NOMO-1 (cell line): ENCODE results near the gene TAF4.
"Not testable (repeated sequence)": the region's sequence is repeated elsewhere in the genome, so short reads cannot be mapped to it uniquely, and the experiment has no call there.

Experiments
- DNase-seq, 2 experiments: peaks; one replicate each; lab custom pipeline; 2025; ENCODE audit not compliant: unreplicated experiment in 2 of 2; lab: John Stamatoyannopoulos, UW

The TAF4 gene

GRCh38 chr20:62056975-62057374 lies 8.7 kb downstream of the TAF4 start:
- DNase-seq = no peak

- DNase-seq = no peak
Observed at GRCh38 chr20:62056377-62056776, 9.3 kb downstream of the TAF4 start.

- not testable (repeated sequence) for DNase-seq
Observed at GRCh38 chr20:62055862-62056115, 9.9 kb downstream of the TAF4 start.

GRCh38 chr20:62055106-62055861 lies 10.4 kb downstream of the TAF4 start:
- DNase-seq = no peak

- DNase-seq = no peak
Observed at GRCh38 chr20:62054451-62054953, 11.2 kb downstream of the TAF4 start.

GRCh38 chr20:62053465-62054196 lies 12.1 kb downstream of the TAF4 start:
- DNase-seq = no peak

- DNase-seq = no peak
Observed at GRCh38 chr20:62052842-62053464, 12.7 kb downstream of the TAF4 start.

- DNase-seq = no peak
Observed at GRCh38 chr20:62052336-62052841, 13.3 kb downstream of the TAF4 start.

- no peak for DNase-seq
Observed at GRCh38 chr20:62051546-62052255, 14.0 kb downstream of the TAF4 start.

GRCh38 chr20:62051144-62051543 lies 14.5 kb downstream of the TAF4 start:
- DNase-seq = no peak

- no peak for DNase-seq
Observed at GRCh38 chr20:62050166-62051120, 15.2 kb downstream of the TAF4 start.

GRCh38 chr20:62049342-62050165 lies 16.1 kb downstream of the TAF4 start:
- DNase-seq = no peak

- no peak for DNase-seq
Observed at GRCh38 chr20:62048821-62049291, 16.8 kb downstream of the TAF4 start.

GRCh38 chr20:62048346-62048761 lies 17.3 kb downstream of the TAF4 start:
- DNase-seq = no peak

- no peak for DNase-seq
Observed at GRCh38 chr20:62047666-62048345, 17.9 kb downstream of the TAF4 start.

GRCh38 chr20:62046431-62046830 lies 19.2 kb downstream of the TAF4 start:
- no peak for DNase-seq

GRCh38 chr20:62045529-62046285 lies 20.0 kb downstream of the TAF4 start:
- DNase-seq = no peak

- no peak for DNase-seq
Observed at GRCh38 chr20:62045118-62045517, 20.6 kb downstream of the TAF4 start.
